ENCODE results near the gene ADIPOR2.
A peak's percentile ranks its signal among the peaks of the same experiment; 100 is the strongest.

Gene ADIPOR2

GRCh38 chr12:1778911-1779310, 88.0 kb downstream of the ADIPOR2 start:
- DNase-seq (ENCODE audit: insufficient read length), result no peak
- TF ChIP-seq TAF1 (IDR thresholded peaks at IDR 0.05; ENCODE audit: borderline replicate concordance, low read depth, low read length), result no peak
- no peak for TF ChIP-seq POLR2AphosphoS5 (IDR thresholded peaks at IDR 0.05; ENCODE audit: low read depth, low read length)
- TF ChIP-seq POLR2A (IDR thresholded peaks at IDR 0.05; ENCODE audit: low read depth, low read length), result no peak
- FAIRE-seq, result peak; percentile 70

GRCh38 chr12:1779783-1780182, 88.9 kb downstream of the ADIPOR2 start:
- DNase-seq (ENCODE audit: insufficient read length), result no peak
- TF ChIP-seq POLR2A (IDR thresholded peaks at IDR 0.05; ENCODE audit: low read depth, low read length), result no peak
- TF ChIP-seq POLR2AphosphoS5 (IDR thresholded peaks at IDR 0.05; ENCODE audit: low read depth, low read length), result no peak
- no peak for TF ChIP-seq TAF1 (IDR thresholded peaks at IDR 0.05; ENCODE audit: borderline replicate concordance, low read depth, low read length)
- FAIRE-seq, result no peak

DNA sequence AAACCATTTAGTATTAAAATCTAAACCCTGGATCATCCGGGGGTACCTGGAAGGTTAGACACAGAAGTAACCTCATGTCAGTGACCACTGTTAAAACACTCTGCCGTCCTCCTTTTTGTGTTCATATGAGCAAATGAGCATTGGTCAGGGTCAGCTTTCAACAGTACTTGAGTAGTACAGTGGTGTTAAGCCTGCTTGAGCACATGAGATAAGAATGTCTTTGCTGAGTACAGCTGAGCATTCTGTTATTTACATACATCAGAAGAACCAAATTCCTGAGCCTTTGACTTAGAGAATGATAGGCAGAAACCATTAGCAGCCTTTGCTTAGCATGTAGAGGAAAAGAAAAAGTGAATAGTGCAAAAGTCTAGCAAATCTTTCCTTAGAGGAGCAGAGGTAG, 90.9 kb downstream of the ADIPOR2 start:
- no peak for DNase-seq (ENCODE audit: insufficient read length)
- no peak for FAIRE-seq
- no peak for TF ChIP-seq POLR2AphosphoS5 (IDR thresholded peaks at IDR 0.05; ENCODE audit: low read depth, low read length)
- no peak for TF ChIP-seq POLR2A (IDR thresholded peaks at IDR 0.05; ENCODE audit: low read depth, low read length)
- no peak for TF ChIP-seq TAF1 (IDR thresholded peaks at IDR 0.05; ENCODE audit: borderline replicate concordance, low read depth, low read length)

DNA sequence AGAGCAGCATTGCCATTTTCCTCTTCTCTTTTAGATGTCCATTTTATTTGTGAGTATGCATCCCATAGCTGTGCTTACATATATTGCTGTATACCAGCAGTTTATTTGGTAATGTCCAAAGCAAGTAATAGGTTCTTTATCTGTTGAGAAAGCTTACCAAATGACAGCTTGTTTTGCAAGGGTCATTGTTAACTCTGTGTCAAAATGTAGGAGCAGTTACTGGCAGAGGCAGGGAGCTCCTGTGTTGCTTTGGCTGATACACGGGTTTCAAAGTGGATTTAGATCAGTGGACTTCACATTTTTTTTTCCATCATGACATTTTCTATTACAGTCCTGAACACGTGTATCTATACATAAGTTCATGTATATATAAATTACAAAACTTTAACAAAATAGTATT, 91.3 kb downstream of the ADIPOR2 start:
- FAIRE-seq, result no peak
- no peak for TF ChIP-seq TAF1 (IDR thresholded peaks at IDR 0.05; ENCODE audit: borderline replicate concordance, low read depth, low read length)
- TF ChIP-seq POLR2A (IDR thresholded peaks at IDR 0.05; ENCODE audit: low read depth, low read length), result no peak
- no peak for TF ChIP-seq POLR2AphosphoS5 (IDR thresholded peaks at IDR 0.05; ENCODE audit: low read depth, low read length)
- DNase-seq (ENCODE audit: insufficient read length), result no peak

- no peak for TF ChIP-seq TAF1 (IDR thresholded peaks at IDR 0.05; ENCODE audit: borderline replicate concordance, low read depth, low read length)
- no peak for TF ChIP-seq POLR2AphosphoS5 (IDR thresholded peaks at IDR 0.05; ENCODE audit: low read depth, low read length)
- no peak for TF ChIP-seq POLR2A (IDR thresholded peaks at IDR 0.05; ENCODE audit: low read depth, low read length)
- DNase-seq (ENCODE audit: insufficient read length) (no peak), FAIRE-seq (no peak)
These were observed 96.8 kb downstream of the ADIPOR2 start for GRCh38 chr12:1787714-1788113.

GRCh38 chr12:1790444-1790843, 99.6 kb downstream of the ADIPOR2 start:
- no peak for FAIRE-seq
- no peak for DNase-seq (ENCODE audit: insufficient read length)
- TF ChIP-seq TAF1 (IDR thresholded peaks at IDR 0.05; ENCODE audit: borderline replicate concordance, low read depth, low read length) (no peak), POLR2A (IDR thresholded peaks at IDR 0.05; ENCODE audit: low read depth, low read length) (no peak), POLR2AphosphoS5 (IDR thresholded peaks at IDR 0.05; ENCODE audit: low read depth, low read length) (no peak)

DNA sequence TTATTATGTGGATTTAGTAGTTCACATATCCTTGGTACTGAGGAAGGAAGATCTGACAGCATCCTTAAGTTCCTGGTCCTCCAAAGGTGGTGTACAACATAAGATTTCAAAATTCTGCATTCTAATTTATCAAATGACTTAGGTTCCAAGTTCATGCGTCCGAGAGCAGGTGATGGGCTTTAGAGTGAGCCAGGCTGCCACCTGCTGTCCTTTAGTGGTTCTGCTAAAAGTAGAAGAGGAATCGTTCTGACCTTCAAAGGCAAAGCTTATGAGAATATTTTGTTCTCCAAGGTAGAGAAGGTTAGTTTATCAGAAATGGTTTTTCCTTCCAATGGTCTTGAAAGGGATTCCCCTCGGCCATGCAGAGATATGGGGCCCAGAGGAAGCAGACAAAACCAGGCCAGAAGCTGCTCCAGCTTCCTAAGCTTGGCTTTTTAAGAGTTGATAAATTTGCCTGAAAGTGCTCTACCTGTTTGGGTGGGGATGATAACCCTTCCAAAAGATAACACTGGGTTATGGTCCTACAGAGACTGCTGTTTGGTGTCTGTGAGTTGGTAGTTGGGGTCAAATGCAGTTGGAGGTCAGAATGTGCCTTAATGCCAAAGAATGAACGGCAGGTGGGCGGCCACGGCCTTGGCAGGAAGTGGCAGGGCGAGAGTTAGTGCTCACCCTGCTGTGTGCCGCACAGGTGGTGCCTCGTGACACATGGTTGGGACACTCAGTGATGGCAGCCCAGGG, 100.4 kb downstream of the ADIPOR2 start:
- TF ChIP-seq POLR2A (IDR thresholded peaks at IDR 0.05; ENCODE audit: low read depth, low read length), result no peak
- no peak for TF ChIP-seq TAF1 (IDR thresholded peaks at IDR 0.05; ENCODE audit: borderline replicate concordance, low read depth, low read length)
- no peak for TF ChIP-seq POLR2AphosphoS5 (IDR thresholded peaks at IDR 0.05; ENCODE audit: low read depth, low read length)
- DNase-seq (ENCODE audit: insufficient read length) (no peak), FAIRE-seq (peak; percentile 94)

DNA sequence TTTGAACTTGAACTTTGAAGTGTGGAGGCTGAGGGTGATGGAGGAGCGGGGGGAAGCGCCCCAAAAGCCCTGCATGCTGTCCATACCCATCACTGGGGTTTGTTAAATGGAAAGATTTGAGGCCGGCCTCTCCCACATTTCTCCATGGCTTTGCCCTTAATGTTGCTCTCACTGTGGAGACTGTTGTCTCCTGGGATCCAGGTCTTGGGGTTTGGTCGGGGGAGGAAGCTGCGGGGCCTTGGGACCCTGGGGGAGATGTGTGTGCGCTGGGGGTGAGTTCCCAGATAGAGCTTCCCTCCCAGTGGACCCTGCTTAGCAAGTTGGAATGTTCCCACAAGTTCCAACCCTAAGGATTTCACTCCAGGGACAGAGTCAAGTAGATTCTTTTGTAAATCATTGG, 101.5 kb downstream of the ADIPOR2 start:
- DNase-seq (ENCODE audit: insufficient read length) (no peak), FAIRE-seq (no peak)
- TF ChIP-seq POLR2A (IDR thresholded peaks at IDR 0.05; ENCODE audit: low read depth, low read length), result no peak
- no peak for TF ChIP-seq POLR2AphosphoS5 (IDR thresholded peaks at IDR 0.05; ENCODE audit: low read depth, low read length)
- no peak for TF ChIP-seq TAF1 (IDR thresholded peaks at IDR 0.05; ENCODE audit: borderline replicate concordance, low read depth, low read length)

- DNase-seq (ENCODE audit: insufficient read length) (no peak), FAIRE-seq (no peak)
- TF ChIP-seq POLR2A (IDR thresholded peaks at IDR 0.05; ENCODE audit: low read depth, low read length) (no peak), TAF1 (IDR thresholded peaks at IDR 0.05; ENCODE audit: borderline replicate concordance, low read depth, low read length) (no peak), POLR2AphosphoS5 (IDR thresholded peaks at IDR 0.05; ENCODE audit: low read depth, low read length) (no peak)
These were observed 102.7 kb downstream of the ADIPOR2 start for GRCh38 chr12:1793426-1794210.

DNA sequence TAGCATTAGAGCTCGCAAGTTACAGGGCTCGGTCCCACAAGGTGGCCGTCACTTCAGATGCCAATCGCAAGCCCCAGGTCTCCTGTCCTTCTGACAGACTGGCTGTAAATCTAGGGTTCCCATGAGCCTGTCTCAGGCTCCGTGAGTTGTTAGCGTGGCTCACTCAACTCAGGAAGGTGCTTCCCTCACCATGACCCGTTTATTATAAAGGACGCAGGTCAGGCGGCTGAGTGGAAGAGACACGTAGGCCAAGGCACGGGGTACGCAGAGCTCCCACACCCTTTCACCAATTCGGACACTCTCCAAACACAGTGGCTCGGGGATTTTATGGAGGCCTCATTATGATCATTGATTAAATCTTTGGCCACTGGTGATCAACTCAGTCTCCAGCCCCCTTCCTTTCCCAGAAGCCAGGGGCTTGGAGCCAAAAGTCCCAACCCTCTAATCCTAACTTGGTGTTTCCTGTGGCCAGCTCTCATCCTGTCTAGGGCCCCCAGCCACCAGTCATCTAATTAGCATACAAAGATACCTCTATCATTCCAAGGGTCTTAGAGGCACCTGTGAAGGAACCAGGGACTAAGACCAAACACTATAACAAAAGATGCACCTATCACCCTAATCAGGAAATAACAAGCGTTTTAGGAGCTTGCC, 103.7 kb downstream of the ADIPOR2 start:
- TF ChIP-seq TAF1 (IDR thresholded peaks at IDR 0.05; ENCODE audit: borderline replicate concordance, low read depth, low read length) (no peak), POLR2AphosphoS5 (IDR thresholded peaks at IDR 0.05; ENCODE audit: low read depth, low read length) (no peak), POLR2A (IDR thresholded peaks at IDR 0.05; ENCODE audit: low read depth, low read length) (no peak)
- FAIRE-seq (no peak), DNase-seq (ENCODE audit: insufficient read length) (no peak)

DNA sequence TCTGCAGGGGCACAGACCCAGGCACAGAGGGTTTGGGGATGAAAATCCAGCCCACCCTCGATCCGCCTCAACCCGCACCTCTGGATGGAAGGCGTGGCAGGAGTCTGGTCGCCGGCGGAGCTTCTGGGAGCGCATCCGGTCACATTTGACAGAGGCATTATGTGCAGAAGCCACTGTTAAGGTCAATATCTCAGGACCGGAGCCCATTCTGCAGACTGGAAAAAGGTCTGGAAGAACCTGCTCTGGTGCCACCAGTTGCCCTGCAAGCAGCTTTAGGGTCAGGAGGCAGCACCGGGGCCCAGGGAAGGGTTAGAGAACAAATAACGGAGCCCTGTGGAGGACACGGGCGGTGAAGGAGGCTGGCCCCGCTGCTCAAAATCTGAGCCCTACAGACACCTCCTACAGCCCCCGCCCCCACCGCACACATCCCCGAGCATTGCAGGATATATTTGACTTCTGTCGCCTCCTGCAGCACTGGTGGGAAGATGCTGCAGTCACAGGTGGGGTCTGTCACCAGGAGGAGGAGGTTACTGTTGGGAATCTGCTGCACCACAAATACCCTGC, 104.4 kb downstream of the ADIPOR2 start:
- DNase-seq (ENCODE audit: insufficient read length) (no peak), FAIRE-seq (no peak)
- TF ChIP-seq POLR2A (IDR thresholded peaks at IDR 0.05; ENCODE audit: low read depth, low read length) (no peak), POLR2AphosphoS5 (IDR thresholded peaks at IDR 0.05; ENCODE audit: low read depth, low read length) (no peak), TAF1 (IDR thresholded peaks at IDR 0.05; ENCODE audit: borderline replicate concordance, low read depth, low read length) (no peak)
